ENCODE results near the gene TPRG1. TPM values are rescaled to one million over a fixed set of nuclear protein-coding genes. Genes with fewer than 3 reads are reported as not detected.

The TPRG1 gene
- total RNA-seq, 6 experiments from 2014 or later = 8.0 to 33.6 (median 18.1) TPM

DNA sequence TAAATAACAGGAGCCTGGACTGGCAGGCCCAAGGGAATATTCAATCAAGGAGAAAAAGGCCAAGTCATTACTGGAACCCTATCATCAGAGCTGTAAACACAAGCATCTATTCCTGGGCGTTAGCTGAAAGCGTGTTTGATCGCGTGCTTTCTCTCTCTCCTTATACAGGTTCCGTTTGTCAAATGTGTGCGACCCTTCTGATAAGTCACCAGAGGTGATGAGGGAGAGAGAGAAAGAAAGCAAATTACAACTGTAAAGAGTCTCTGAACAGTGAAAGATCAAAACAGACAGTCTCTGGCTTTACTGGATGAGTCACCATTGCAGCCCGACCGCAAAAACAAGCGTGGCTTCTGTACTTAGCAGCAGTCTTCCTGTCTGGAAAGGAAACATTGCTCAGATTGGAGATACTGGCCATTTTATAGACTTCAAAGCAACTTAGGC lies 39.5 kb upstream of the TPRG1 start:
- intact Hi-C loops (cut with DNase I) = no loop called here
- DNase-seq = no peak

GRCh38 chr3:189132839-189133238 lies 38.9 kb upstream of the TPRG1 start:
- Histone ChIP-seq H3K9me3 (no peaks in the 10 kb centered on the region), H3K27ac (no peak overlapping the region), H3K36me3 (peaks cover 0 to 42% (median 3%) of the 10 kb centered on the region in 4 donors), H3K27me3 (no peaks in the 10 kb centered on the region), H3K4me3 (no peak overlapping the region), H3K4me1 (no peaks in the 10 kb centered on the region)
- intact Hi-C loops (cut with DNase I) = no loop called here
- TF ChIP-seq POLR2A (IDR thresholded peaks at IDR 0.05) = no peak
- TF ChIP-seq, protein P1, sequence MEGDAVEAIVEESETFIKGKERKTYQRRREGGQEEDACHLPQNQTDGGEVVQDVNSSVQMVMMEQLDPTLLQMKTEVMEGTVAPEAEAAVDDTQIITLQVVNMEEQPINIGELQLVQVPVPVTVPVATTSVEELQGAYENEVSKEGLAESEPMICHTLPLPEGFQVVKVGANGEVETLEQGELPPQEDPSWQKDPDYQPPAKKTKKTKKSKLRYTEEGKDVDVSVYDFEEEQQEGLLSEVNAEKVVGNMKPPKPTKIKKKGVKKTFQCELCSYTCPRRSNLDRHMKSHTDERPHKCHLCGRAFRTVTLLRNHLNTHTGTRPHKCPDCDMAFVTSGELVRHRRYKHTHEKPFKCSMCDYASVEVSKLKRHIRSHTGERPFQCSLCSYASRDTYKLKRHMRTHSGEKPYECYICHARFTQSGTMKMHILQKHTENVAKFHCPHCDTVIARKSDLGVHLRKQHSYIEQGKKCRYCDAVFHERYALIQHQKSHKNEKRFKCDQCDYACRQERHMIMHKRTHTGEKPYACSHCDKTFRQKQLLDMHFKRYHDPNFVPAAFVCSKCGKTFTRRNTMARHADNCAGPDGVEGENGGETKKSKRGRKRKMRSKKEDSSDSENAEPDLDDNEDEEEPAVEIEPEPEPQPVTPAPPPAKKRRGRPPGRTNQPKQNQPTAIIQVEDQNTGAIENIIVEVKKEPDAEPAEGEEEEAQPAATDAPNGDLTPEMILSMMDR (IDR thresholded peaks at IDR 0.05) = no peak
- DNase-seq = no peak
- ATAC-seq = no peak
- 67% methylated on average over 2 of the region's 2 CpGs for WGBS (ENCODE audit: insufficient coverage, low coverage, low lambda C conversion rate, missing lambda C conversion rate)

More for the DNA sequence above, 39.5 kb upstream of the TPRG1 start:
- H3K36me3 ChIP-seq = peaks cover 0 to 45% (median 3%) of the 10 kb centered on the region in 4 donors
- no peak overlapping the region for H3K4me3 ChIP-seq
- no peak for TF ChIP-seq POLR2A (IDR thresholded peaks at IDR 0.05)
- TF ChIP-seq, protein P1 (IDR thresholded peaks at IDR 0.05) = no peak
- no peaks in the 10 kb centered on the region for H3K9me3 ChIP-seq
- no peaks in the 10 kb centered on the region for H3K27me3 ChIP-seq
- no peaks in the 10 kb centered on the region for H3K4me1 ChIP-seq
- ATAC-seq = peak; percentile 56 to 71 (median 66)
- WGBS (ENCODE audit: insufficient coverage, low coverage, low lambda C conversion rate, missing lambda C conversion rate) = 62% methylated on average over 9 of the region's 9 CpGs
- peak overlapping the region in 2 of 3 donors; percentile 5 to 10 for H3K27ac ChIP-seq

GRCh38 chr3:189133768-189134167 lies 38.0 kb upstream of the TPRG1 start:
- DNase-seq (no peak), ATAC-seq (no peak)
- Histone ChIP-seq H3K4me1 (no peaks in the 10 kb centered on the region), H3K27me3 (no peaks in the 10 kb centered on the region), H3K27ac (no peak overlapping the region), H3K36me3 (peaks cover 0 to 48% (median 3%) of the 10 kb centered on the region in 4 donors), H3K4me3 (no peak overlapping the region), H3K9me3 (no peaks in the 10 kb centered on the region)
- intact Hi-C loops (cut with DNase I) = no loop called here
- TF ChIP-seq, protein P1 (IDR thresholded peaks at IDR 0.05) = no peak
- TF ChIP-seq POLR2A (IDR thresholded peaks at IDR 0.05) = no peak

- WGBS (ENCODE audit: insufficient coverage, low coverage, low lambda C conversion rate, missing lambda C conversion rate) = 74% methylated on average over 4 of the region's 4 CpGs
- TF ChIP-seq, protein P1 (IDR thresholded peaks at IDR 0.05) = no peak
- TF ChIP-seq POLR2A (IDR thresholded peaks at IDR 0.05) = no peak
- no peak for ATAC-seq
- no peaks in the 10 kb centered on the region for H3K27me3 ChIP-seq
- no peak for DNase-seq
- no peaks in the 10 kb centered on the region for H3K9me3 ChIP-seq
- H3K4me3 ChIP-seq = no peak overlapping the region
- peaks cover 0 to 53% (median 5%) of the 10 kb centered on the region in 4 donors for H3K36me3 ChIP-seq
- intact Hi-C loops (cut with DNase I) = no loop called here
- no peaks in the 10 kb centered on the region for H3K4me1 ChIP-seq
- H3K27ac ChIP-seq = no peak overlapping the region
These were observed 34.4 kb upstream of the TPRG1 start for GRCh38 chr3:189137416-189137815.

Measured in right lobe of liver (tissue), 6 donors.